Measurements from ENCODE around the gene UNC79.

DNA sequence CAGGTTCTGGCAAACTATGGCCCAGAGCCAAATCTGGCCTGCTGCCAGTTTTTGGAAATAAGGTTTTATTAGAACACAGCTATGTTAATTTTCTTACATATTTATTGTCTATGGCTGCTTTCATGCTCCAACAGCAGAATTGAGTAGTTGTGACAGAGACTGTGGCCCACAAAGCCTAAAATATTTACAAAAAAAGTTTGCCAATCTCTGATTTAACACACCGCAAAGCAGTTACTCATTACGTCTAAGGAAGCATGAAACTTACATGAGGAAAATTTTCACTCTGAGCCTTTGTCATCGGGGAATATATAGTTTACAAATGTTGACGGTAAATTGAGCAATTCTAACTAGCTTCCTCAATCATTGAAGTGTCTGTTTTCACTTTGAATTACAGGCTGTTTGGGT is 96.5 kb downstream of the UNC79 start:
- no peak for TF ChIP-seq POLR2A (IDR thresholded peaks at IDR 0.05)
- no peak for TF ChIP-seq CTCF (IDR thresholded peaks at IDR 0.05)
- no peak for TF ChIP-seq POLR2AphosphoS5 (IDR thresholded peaks at IDR 0.05)

All from transverse colon (tissue), 4 donors.